Measurements from ENCODE around the gene LXN. TPM values are rescaled to one million over a fixed set of nuclear protein-coding genes. Genes with fewer than 3 reads are reported as not detected.

The LXN gene
- total and polyA plus RNA-seq, 2 of the 4 experiments (the other 2 are of a cell fraction): 93.6 to 155 TPM

- ChIA-PET CTCF (interaction anchor here (0.6 to 2.5 kb wide), 9 partner anchors 12 to 118 kb away, joined by 3 to 13 read pairs (median 4); no protein-coding TSS in a partner anchor), POLR2A (ENCODE audit: unreplicated experiment) (no interaction called here)
- Histone ChIP-seq H2BK20ac (ENCODE audit: low read depth, low read length) (no peak overlapping the region), H4K91ac (ENCODE audit: insufficient read depth, low read depth, low read length) (peak overlapping the region; percentile 45), H3K9ac (ENCODE audit: low read depth, low read length) (peak overlapping the region; percentile 74), H3K4me3 (ENCODE audit: insufficient read depth, low read depth, low read length) (peak overlapping the region; percentile 59), H3K27ac (ENCODE audit: insufficient read depth, low read length) (peak overlapping the region; percentile 83), H2AK9ac (replicated peaks; ENCODE audit: low read depth, low read length, poor library complexity) (peak overlapping the region; percentile 71), H3K4me2 (ENCODE audit: low read depth, low read length) (peak overlapping the region; percentile 68), H3K79me1 (ENCODE audit: low read depth in 1 of 2, low read length in 2 of 2) (peaks cover 6 to 21% of the 10 kb centered on the region in 2 experiments; a peak in 3 of 4 replicates), H2AFZ (replicated peaks; ENCODE audit: low read length, poor library complexity) (peak overlapping the region; percentile 92), H3K4me1 (ENCODE audit: control insufficient read depth, insufficient read depth, low read length) (peaks cover 2% of the 10 kb centered on the region; the same call in 1 of the 2 replicates), H2BK15ac (ENCODE audit: low read depth, low read length) (peak overlapping the region; percentile 68; the same call in 2 of the 3 replicates), H2BK120ac (ENCODE audit: low read depth, low read length) (peak overlapping the region; percentile 54; the same call in 1 of the 2 replicates), H4K5ac (ENCODE audit: low read depth, low read length) (peak overlapping the region; percentile 16; the same call in 1 of the 2 replicates), H3K23ac (ENCODE audit: low read depth, low read length) (peak overlapping the region; percentile 69; the same call in 1 of the 2 replicates), H3K18ac (ENCODE audit: low read depth, low read length) (peak overlapping the region; percentile 52), H3K9me3 (ENCODE audit: control insufficient read depth, insufficient read depth, low read length) (no peaks in the 10 kb centered on the region), H4K20me1 (ENCODE audit: insufficient read depth, low read length) (no peaks in the 10 kb centered on the region), H3K36me3 (ENCODE audit: control insufficient read depth, insufficient read depth, low read length) (peaks cover 7% of the 10 kb centered on the region), H2AK5ac (ENCODE audit: low read depth, low read length) (no peak overlapping the region), H2BK5ac (ENCODE audit: low read depth, low read length, poor library complexity, severe bottlenecking) (peak overlapping the region; percentile 77), H4K8ac (ENCODE audit: low read depth in 2 of 2, low read length in 2 of 2) (peak overlapping the region; percentile 44 to 79), H3K56ac (ENCODE audit: extremely low read depth, insufficient read depth, low read length) (peak overlapping the region; percentile 67), H3K4ac (ENCODE audit: low read depth, low read length) (peak overlapping the region; percentile 81), H3K27me3 (ENCODE audit: control insufficient read depth, insufficient read depth, low read length) (no peaks in the 10 kb centered on the region), H3K9me1 (ENCODE audit: insufficient read depth, low read length) (peaks cover 2% of the 10 kb centered on the region; the same call in 1 of the 2 replicates), H3K14ac (replicated peaks; ENCODE audit: low read depth, low read length) (peak overlapping the region; percentile 65)
- no TSS peak for BruUV-seq (replicated peaks)
- DNase-seq (peak; percentile 10), ATAC-seq (ENCODE audit: low read depth) (peak; percentile 22; the same call in 1 of the 2 replicates)
- WGBS, 2 experiments (ENCODE audit: extremely low coverage in 2 of 2, insufficient read length in 1 of 2): 0% methylated on average over 1 of the region's 6 CpGs; no CpG with 5 or more reads in 1 of the 2 experiments
- dilution Hi-C loops (cut with HindIII; ENCODE audit: low sequenced_read_pairs, unreplicated experiment): no loop called here
- TF ChIP-seq ELK1 (IDR thresholded peaks at IDR 0.05; ENCODE audit: borderline replicate concordance, low read depth, low read length): no peak
- no peak for TF ChIP-seq MAZ (IDR thresholded peaks at IDR 0.05; ENCODE audit: borderline replicate concordance, low read depth, low read length)
- in situ Hi-C loops (cut with MboI; ENCODE audit: low sequenced_read_pairs): no loop called here
- intact Hi-C loops (cut with micrococcal nuclease): loop anchor here (1.0 to 2.0 kb wide), 2 partner anchors 55 to 117 kb away; no protein-coding TSS in a partner anchor
Observed at GRCh38 chr3:158671821-158672214, 630 bp downstream of the LXN start.

Measured in IMR-90 (cell line).